ENCODE data around the gene TNRC6C. TPM values are rescaled to one million over a fixed set of nuclear protein-coding genes. Genes with fewer than 3 reads are reported as not detected.

The TNRC6C gene
- total and polyA plus RNA-seq, 2 of the 13 experiments (the other 11 are each of a cell fraction or from before 2014, with no cell fraction given) = 0.66 to 4.9 TPM

DNA sequence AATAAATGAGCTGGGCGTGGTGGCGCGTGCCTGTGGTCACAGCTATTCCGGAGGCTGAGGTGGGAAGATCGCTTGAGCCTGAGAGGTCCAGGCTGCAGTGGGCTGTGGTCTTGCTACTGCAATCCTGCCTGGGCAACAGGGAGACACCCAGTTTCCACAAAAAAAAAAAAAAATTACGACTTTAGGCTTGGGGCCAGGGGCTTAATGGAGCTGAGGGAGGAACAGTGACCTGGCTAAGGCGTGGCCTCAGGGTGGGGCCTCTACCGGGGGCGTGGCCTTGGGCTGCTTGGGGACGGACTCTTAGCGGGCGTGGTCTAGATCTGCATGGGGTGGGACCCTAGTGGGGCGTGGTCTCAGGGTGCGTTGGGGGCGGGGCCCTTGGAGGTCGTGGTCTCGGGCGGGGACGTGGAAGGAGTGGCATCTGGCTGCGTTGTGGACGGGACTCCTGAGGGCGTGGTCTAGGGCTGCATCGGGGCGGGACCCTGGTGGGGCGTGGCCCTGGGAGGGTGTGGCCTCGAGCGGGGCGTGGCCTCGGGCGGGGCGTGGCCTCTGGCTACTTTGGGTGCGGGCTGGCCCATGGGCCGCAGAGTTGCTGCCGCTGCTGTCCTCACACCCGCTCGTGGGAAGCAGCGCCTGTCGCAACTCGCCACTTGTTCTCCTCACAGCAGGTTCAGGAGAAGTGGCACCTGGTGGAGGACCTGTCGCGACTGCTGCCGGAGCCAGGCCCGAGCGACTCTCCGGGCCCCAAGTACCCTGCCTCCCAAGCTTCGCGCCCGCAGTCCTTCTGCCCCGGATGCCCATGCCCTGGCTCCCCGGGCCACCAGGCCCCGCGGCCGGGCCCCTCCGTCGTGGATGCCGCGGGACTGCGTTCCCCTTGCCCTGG, 181.9 kb downstream of the TNRC6C start (continued):
- peak; percentile 70 for TF ChIP-seq KDM5B (CRISPR knock-in tag; IDR thresholded peaks at IDR 0.05; ENCODE audit: borderline replicate concordance)
- TF ChIP-seq TEAD3 (CRISPR knock-in tag; optimal IDR thresholded peaks at IDR 0.05; ENCODE audit: borderline replicate concordance) = peak; percentile 30
- peak; percentile 81; the same call in 1 of the 3 replicates for TF ChIP-seq MXI1 (IDR thresholded peaks at IDR 0.05; ENCODE audit: borderline replicate concordance, low read depth, low read length)
- TF ChIP-seq BORCS8-MEF2B (CRISPR knock-in tag; IDR thresholded peaks at IDR 0.05) = no peak
- TF ChIP-seq ZNF225 (CRISPR knock-in tag; IDR thresholded peaks at IDR 0.05) = 0 out of 2 replicates have a peak, but pooled peaks have one; percentile 26
- peak; percentile 100 for TF ChIP-seq SP4 (CRISPR knock-in tag; IDR thresholded peaks at IDR 0.05)
- TF ChIP-seq, protein P1, sequence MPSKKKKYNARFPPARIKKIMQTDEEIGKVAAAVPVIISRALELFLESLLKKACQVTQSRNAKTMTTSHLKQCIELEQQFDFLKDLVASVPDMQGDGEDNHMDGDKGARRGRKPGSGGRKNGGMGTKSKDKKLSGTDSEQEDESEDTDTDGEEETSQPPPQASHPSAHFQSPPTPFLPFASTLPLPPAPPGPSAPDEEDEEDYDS (CRISPR knock-in tag; IDR thresholded peaks at IDR 0.05) = peak; percentile 73; the same call in 1 of the 2 replicates
- no peak for TF ChIP-seq ATF1 (CRISPR knock-in tag; IDR thresholded peaks at IDR 0.05)
- no peak for TF ChIP-seq ZNF678 (CRISPR knock-in tag; IDR thresholded peaks at IDR 0.05)
- TF ChIP-seq POLR2A (IDR thresholded peaks at IDR 0.05; ENCODE audit: insufficient read depth in 1 of 2, low read depth in 2 of 2, low read length in 2 of 2) = peak in 1 of 2 experiments; percentile 26; a peak in 1 of 4 replicates
- peak; percentile 54 for TF ChIP-seq RBFOX2 (IDR thresholded peaks at IDR 0.05; ENCODE audit: low read depth, low read length)
- TF ChIP-seq MTERF4 (CRISPR knock-in tag; IDR thresholded peaks at IDR 0.05) = no peak
- peak; percentile 98 for TF ChIP-seq SP1 (IDR thresholded peaks at IDR 0.05)
- peak; percentile 98 for TF ChIP-seq SP1 (CRISPR knock-in tag; IDR thresholded peaks at IDR 0.05)
- TF ChIP-seq ZNF530 (CRISPR knock-in tag; IDR thresholded peaks at IDR 0.05; ENCODE audit: low read depth) = no peak
- peak; percentile 40; the same call in 1 of the 2 replicates for TF ChIP-seq ZNF567 (CRISPR knock-in tag; IDR thresholded peaks at IDR 0.05; ENCODE audit: borderline replicate concordance)
- TF ChIP-seq SKI (IDR thresholded peaks at IDR 0.05; ENCODE audit: partially characterized antibody) = peak; percentile 25
- peak in 1 of 2 experiments; percentile 44; a peak in 1 of 4 replicates for TF ChIP-seq KLF16 (CRISPR knock-in tag; IDR thresholded peaks at IDR 0.05)
- no peak for TF ChIP-seq ARID5B (CRISPR knock-in tag; IDR thresholded peaks at IDR 0.05)
- TF ChIP-seq, protein P2, sequence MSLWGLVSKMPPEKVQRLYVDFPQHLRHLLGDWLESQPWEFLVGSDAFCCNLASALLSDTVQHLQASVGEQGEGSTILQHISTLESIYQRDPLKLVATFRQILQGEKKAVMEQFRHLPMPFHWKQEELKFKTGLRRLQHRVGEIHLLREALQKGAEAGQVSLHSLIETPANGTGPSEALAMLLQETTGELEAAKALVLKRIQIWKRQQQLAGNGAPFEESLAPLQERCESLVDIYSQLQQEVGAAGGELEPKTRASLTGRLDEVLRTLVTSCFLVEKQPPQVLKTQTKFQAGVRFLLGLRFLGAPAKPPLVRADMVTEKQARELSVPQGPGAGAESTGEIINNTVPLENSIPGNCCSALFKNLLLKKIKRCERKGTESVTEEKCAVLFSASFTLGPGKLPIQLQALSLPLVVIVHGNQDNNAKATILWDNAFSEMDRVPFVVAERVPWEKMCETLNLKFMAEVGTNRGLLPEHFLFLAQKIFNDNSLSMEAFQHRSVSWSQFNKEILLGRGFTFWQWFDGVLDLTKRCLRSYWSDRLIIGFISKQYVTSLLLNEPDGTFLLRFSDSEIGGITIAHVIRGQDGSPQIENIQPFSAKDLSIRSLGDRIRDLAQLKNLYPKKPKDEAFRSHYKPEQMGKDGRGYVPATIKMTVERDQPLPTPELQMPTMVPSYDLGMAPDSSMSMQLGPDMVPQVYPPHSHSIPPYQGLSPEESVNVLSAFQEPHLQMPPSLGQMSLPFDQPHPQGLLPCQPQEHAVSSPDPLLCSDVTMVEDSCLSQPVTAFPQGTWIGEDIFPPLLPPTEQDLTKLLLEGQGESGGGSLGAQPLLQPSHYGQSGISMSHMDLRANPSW (CRISPR knock-in tag; IDR thresholded peaks at IDR 0.05; ENCODE audit: borderline replicate concordance) = no peak
- TF ChIP-seq ZNF343 (CRISPR knock-in tag; IDR thresholded peaks at IDR 0.05) = no peak
- TF ChIP-seq GATAD1 (CRISPR knock-in tag; IDR thresholded peaks at IDR 0.05) = 0 out of 2 replicates have a peak, but pooled peaks have one; percentile 6
